GM10248 (cell line): Measurements from ENCODE around the gene GZMA.

Experiments used
- CTCF ChIA-PET: fragments of 300-600 bp; sonication (Branson Sonifier 250); formaldehyde crosslinking; extraction: SDS; loops from one replicate; lab custom pipeline; 2021; ENCODE audit warnings: antibody characterized with exemption; lab: Yijun Ruan, JAX
- POLR2A ChIA-PET: fragments of 350-650 bp; sonication (Branson Sonifier 250); formaldehyde crosslinking; extraction: SDS; loops from one replicate; lab custom pipeline; 2020; ENCODE audit warnings: antibody characterized with exemption; lab: Yijun Ruan, JAX
- DNase-seq: peaks from one replicate; pipeline ENCODE4 v3.0.0; 2012; ENCODE audit errors: extremely low spot score
- CTCF ChIP-seq: IDR thresholded peaks from 2 replicates; pipeline ENCODE4 v1.5.1; 2012; ENCODE audit warnings: mild to moderate bottlenecking, low read depth; ENCODE audit errors: extremely low read depth, missing control alignments, control extremely low read depth

Gene GZMA

GRCh38 chr5:55102348-55102747 is at the start of gene GZMA:
Gene GZMA (plus strand): TSS chr5:55102646. CDS start chr5:55102683, 37 bp downstream.
- POLR2A ChIA-PET, result no interaction called here
- DNase-seq, result no peak
- no peak for TF ChIP-seq CTCF
- CTCF ChIA-PET, result no interaction called here

- DNase-seq, result no peak
- POLR2A ChIA-PET, result no interaction called here
- no peak for TF ChIP-seq CTCF
- CTCF ChIA-PET, result no interaction called here
Measured at GRCh38 chr5:55055183-55055582, 47.3 kb upstream of the GZMA start.

GRCh38 chr5:55062039-55062779 is 40.2 kb upstream of the GZMA start:
- TF ChIP-seq CTCF, result no peak
- DNase-seq, result no peak
- CTCF ChIA-PET, result interaction anchor here (1.1 to 2.1 kb wide), 3 partner anchors 12 to 37 kb away, joined by 4 to 7 read pairs (median 4); no protein-coding TSS in a partner anchor
- POLR2A ChIA-PET, result no interaction called here

GRCh38 chr5:55063220-55063863 is 39.1 kb upstream of the GZMA start:
- ChIA-PET CTCF (interaction anchor here (1.1 kb wide), 1 partner anchor 11 kb away, joined by 3 read pairs; no protein-coding TSS in a partner anchor), POLR2A (no interaction called here)
- DNase-seq, result no peak
- no peak for TF ChIP-seq CTCF

- DNase-seq, result no peak
- POLR2A ChIA-PET, result no interaction called here
- no peak for TF ChIP-seq CTCF
- CTCF ChIA-PET, result interaction anchor here (1.1 kb wide), 1 partner anchor 11 kb away, joined by 3 read pairs; no protein-coding TSS in a partner anchor
Measured at GRCh38 chr5:55063899-55064298, 38.5 kb upstream of the GZMA start.

GRCh38 chr5:55064523-55064922 is 37.9 kb upstream of the GZMA start:
- POLR2A ChIA-PET, result no interaction called here
- CTCF ChIA-PET, result interaction anchor here (1.1 kb wide), 1 partner anchor 10 kb away, joined by 3 read pairs; no protein-coding TSS in a partner anchor
- no peak for TF ChIP-seq CTCF
- no peak for DNase-seq
